Measurements from ENCODE around the gene SLC15A4.

DNA sequence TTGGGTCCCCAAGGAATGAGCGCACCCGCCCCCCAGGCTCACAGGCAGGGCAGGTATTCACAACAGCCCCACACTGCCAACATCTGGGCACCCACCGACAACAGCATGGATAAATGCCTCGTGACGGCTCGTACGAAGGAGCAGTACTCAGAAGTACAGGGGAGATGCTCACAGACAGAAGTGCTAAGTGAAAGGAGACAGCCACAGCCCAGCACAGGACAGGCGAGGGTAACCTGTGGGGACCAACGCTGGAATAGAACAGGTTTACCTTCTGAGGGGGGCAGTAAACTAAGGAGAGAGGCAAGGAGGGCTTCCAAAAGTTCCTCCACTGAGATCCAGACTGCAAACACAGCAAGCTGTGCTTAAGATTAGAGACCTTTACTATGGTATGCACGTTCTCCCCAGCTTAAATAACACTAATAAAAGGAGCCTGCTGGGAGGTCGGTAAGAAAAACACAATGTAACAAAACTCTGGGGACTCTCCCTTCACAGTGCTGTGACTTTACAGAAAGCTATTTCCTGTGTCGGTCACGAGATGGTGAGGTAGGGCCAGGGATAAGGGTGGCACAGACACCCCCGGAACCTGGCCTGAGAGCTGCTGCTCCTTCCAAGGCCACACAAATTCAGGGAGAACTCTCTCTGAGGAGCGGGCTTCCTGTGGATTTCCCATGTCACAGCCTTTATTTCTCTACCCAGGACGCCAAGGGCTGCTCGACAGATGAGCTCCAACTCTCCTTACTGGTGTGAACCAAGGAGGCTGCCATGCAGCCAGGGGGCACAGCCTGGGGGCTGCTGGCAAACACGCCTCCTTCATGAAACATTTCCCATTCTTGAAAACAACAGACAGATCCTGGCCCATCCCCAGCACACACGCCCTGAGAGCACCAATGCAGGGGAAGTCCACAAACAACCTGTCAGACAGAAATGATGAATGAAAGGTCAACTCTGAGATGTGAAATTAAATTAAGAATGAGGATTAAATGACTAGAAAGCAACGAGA lies 26.3 kb downstream of the SLC15A4 start:
- TF ChIP-seq, protein P1, sequence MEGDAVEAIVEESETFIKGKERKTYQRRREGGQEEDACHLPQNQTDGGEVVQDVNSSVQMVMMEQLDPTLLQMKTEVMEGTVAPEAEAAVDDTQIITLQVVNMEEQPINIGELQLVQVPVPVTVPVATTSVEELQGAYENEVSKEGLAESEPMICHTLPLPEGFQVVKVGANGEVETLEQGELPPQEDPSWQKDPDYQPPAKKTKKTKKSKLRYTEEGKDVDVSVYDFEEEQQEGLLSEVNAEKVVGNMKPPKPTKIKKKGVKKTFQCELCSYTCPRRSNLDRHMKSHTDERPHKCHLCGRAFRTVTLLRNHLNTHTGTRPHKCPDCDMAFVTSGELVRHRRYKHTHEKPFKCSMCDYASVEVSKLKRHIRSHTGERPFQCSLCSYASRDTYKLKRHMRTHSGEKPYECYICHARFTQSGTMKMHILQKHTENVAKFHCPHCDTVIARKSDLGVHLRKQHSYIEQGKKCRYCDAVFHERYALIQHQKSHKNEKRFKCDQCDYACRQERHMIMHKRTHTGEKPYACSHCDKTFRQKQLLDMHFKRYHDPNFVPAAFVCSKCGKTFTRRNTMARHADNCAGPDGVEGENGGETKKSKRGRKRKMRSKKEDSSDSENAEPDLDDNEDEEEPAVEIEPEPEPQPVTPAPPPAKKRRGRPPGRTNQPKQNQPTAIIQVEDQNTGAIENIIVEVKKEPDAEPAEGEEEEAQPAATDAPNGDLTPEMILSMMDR (conservative IDR thresholded peaks at IDR 0.05; ENCODE audit: low read length): no peak
- no peak for TF ChIP-seq EZH2phosphoT487 (IDR thresholded peaks at IDR 0.05; ENCODE audit: borderline replicate concordance)
